ENCODE measurements around the gene LMO7.

DNA sequence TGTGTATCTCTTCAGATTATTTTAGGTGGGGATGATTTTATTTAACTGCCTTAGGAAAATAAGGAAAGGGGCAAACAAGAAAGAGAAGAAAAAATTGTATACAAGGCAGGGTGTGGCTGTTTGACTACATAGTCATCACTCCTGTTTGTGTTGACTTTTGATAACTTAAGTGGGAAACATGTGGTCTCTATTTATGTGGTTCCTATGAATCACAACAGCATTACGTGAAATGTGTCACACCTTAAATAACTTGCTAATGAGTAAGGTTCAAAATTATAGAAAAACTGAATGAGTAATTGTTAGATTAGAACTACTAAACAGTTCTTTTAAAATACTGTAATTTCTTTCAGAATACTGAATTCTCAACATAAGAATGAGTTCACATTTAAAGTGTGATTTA lies 69.3 kb downstream of the LMO7 start:
- TF ChIP-seq, protein P1, sequence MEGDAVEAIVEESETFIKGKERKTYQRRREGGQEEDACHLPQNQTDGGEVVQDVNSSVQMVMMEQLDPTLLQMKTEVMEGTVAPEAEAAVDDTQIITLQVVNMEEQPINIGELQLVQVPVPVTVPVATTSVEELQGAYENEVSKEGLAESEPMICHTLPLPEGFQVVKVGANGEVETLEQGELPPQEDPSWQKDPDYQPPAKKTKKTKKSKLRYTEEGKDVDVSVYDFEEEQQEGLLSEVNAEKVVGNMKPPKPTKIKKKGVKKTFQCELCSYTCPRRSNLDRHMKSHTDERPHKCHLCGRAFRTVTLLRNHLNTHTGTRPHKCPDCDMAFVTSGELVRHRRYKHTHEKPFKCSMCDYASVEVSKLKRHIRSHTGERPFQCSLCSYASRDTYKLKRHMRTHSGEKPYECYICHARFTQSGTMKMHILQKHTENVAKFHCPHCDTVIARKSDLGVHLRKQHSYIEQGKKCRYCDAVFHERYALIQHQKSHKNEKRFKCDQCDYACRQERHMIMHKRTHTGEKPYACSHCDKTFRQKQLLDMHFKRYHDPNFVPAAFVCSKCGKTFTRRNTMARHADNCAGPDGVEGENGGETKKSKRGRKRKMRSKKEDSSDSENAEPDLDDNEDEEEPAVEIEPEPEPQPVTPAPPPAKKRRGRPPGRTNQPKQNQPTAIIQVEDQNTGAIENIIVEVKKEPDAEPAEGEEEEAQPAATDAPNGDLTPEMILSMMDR (IDR thresholded peaks at IDR 0.05), result no peak
- no peak for TF ChIP-seq POLR2A (IDR thresholded peaks at IDR 0.05)
